Skeletal muscle tissue (tissue), 4 donors: ENCODE results near the gene GGTA1. TPM values are rescaled to one million over a fixed set of nuclear protein-coding genes. Genes with fewer than 3 reads are reported as not detected.
A peak's percentile ranks its signal among the peaks of the same experiment; 100 is the strongest.

ENCODE experiments used
- H3K27ac ChIP-seq: one replicate; pipeline ENCODE4 v1.7.0; 2013; ENCODE audit warnings: mild to moderate bottlenecking, low read depth, low read length, inconsistent platforms
- H3K27me3 ChIP-seq, 3 donors: one replicate each; pipeline ENCODE4 v1.7.0; 2013; ENCODE audit warnings: low read length in 3 of 3; ENCODE audit not compliant: control insufficient read depth in 3 of 3, insufficient read depth in 3 of 3
- H3K36me3 ChIP-seq, 3 donors: one replicate each; pipeline ENCODE4 v1.7.0; 2013; ENCODE audit warnings: low read length in 3 of 3; ENCODE audit not compliant: control insufficient read depth in 3 of 3, insufficient read depth in 3 of 3
- H3K4me1 ChIP-seq, 3 donors: one replicate each; pipeline ENCODE4 v1.7.0; 2013; ENCODE audit warnings: low read length in 3 of 3, mild to moderate bottlenecking in 3 of 3; ENCODE audit not compliant: control insufficient read depth in 3 of 3, insufficient read depth in 3 of 3
- H3K4me3 ChIP-seq, 3 donors: one replicate each; pipeline ENCODE4 v1.7.0; 2013; ENCODE audit warnings: low read length in 3 of 3
- H3K9ac ChIP-seq, 3 donors: one replicate each; pipeline ENCODE4 v1.7.0; 2013; ENCODE audit warnings: low read length in 3 of 3, mild to moderate bottlenecking in 3 of 3, moderate library complexity in 2 of 3, low read depth in 1 of 3
- H3K9me3 ChIP-seq, 3 donors: one replicate each; pipeline ENCODE4 v1.7.0; 2013; ENCODE audit warnings: low read length in 3 of 3; ENCODE audit not compliant: control insufficient read depth in 3 of 3
- total RNA-seq: library from RNA; depleted of rRNA; stranded (reverse); fragments of >200 nt; gene quantifications from one replicate; pipeline ENCODE4 v1.2.3, GENCODE V29; 2014
- donor health status: Osteomylitis.

The GGTA1 gene
- total RNA-seq, 1 donor from 2014 or later = 6.3 TPM

GRCh38 chr9:121486043-121486442 is 13.6 kb downstream of the GGTA1 start:
- H3K27ac ChIP-seq = peak overlapping the region; percentile 65
- H3K27me3 ChIP-seq = no peaks in the 10 kb centered on the region
- no peak overlapping the region for H3K9ac ChIP-seq
- no peaks in the 10 kb centered on the region for H3K36me3 ChIP-seq
- H3K4me3 ChIP-seq = no peak overlapping the region
- no peaks in the 10 kb centered on the region for H3K9me3 ChIP-seq
- peaks cover 24 to 34% (median 30%) of the 10 kb centered on the region in 3 donors for H3K4me1 ChIP-seq

- Histone ChIP-seq H3K9me3 (no peaks in the 10 kb centered on the region), H3K27ac (peak overlapping the region; percentile 65), H3K36me3 (no peaks in the 10 kb centered on the region), H3K27me3 (no peaks in the 10 kb centered on the region), H3K4me3 (no peak overlapping the region), H3K4me1 (peaks cover 24 to 34% (median 30%) of the 10 kb centered on the region in 3 donors), H3K9ac (no peak overlapping the region)
Measured at GRCh38 chr9:121485623-121486022, 14.0 kb downstream of the GGTA1 start.

- peak overlapping the region in 1 of 3 donors; percentile 41 for H3K9ac ChIP-seq
- H3K27me3 ChIP-seq = no peaks in the 10 kb centered on the region
- H3K4me1 ChIP-seq = peaks cover 27 to 34% (median 30%) of the 10 kb centered on the region in 3 donors
- no peaks in the 10 kb centered on the region for H3K36me3 ChIP-seq
- no peak overlapping the region for H3K4me3 ChIP-seq
- peak overlapping the region; percentile 65 for H3K27ac ChIP-seq
- H3K9me3 ChIP-seq = no peaks in the 10 kb centered on the region
Measured at GRCh38 chr9:121484651-121485446, 14.8 kb downstream of the GGTA1 start.

- peaks cover 39 to 41% (median 40%) of the 10 kb centered on the region in 3 donors for H3K4me1 ChIP-seq
- no peak overlapping the region for H3K9ac ChIP-seq
- H3K27me3 ChIP-seq = no peaks in the 10 kb centered on the region
- no peak overlapping the region for H3K4me3 ChIP-seq
- H3K27ac ChIP-seq = no peak overlapping the region
- no peaks in the 10 kb centered on the region for H3K36me3 ChIP-seq
- no peaks in the 10 kb centered on the region for H3K9me3 ChIP-seq
Measured at GRCh38 chr9:121483473-121484031, 16.1 kb downstream of the GGTA1 start.

- Histone ChIP-seq H3K27me3 (no peaks in the 10 kb centered on the region), H3K27ac (no peak overlapping the region), H3K36me3 (no peaks in the 10 kb centered on the region), H3K4me3 (no peak overlapping the region), H3K9ac (no peak overlapping the region), H3K4me1 (peaks cover 41 to 45% (median 43%) of the 10 kb centered on the region in 3 donors), H3K9me3 (no peaks in the 10 kb centered on the region)
Measured at GRCh38 chr9:121483049-121483448, 16.6 kb downstream of the GGTA1 start.

GRCh38 chr9:121478816-121479676 is 20.6 kb downstream of the GGTA1 start:
- Histone ChIP-seq H3K36me3 (no peaks in the 10 kb centered on the region), H3K27ac (no peak overlapping the region), H3K4me1 (peaks cover 19 to 36% (median 27%) of the 10 kb centered on the region in 3 donors), H3K27me3 (no peaks in the 10 kb centered on the region), H3K9ac (peak overlapping the region in 1 of 3 donors; percentile 4), H3K9me3 (no peaks in the 10 kb centered on the region), H3K4me3 (no peak overlapping the region)

GRCh38 chr9:121476156-121476555 is 23.5 kb downstream of the GGTA1 start:
- Histone ChIP-seq H3K9me3 (no peaks in the 10 kb centered on the region), H3K36me3 (no peaks in the 10 kb centered on the region), H3K27ac (no peak overlapping the region), H3K27me3 (peaks cover 0 to 3% (median 0%) of the 10 kb centered on the region in 3 donors), H3K9ac (no peak overlapping the region), H3K4me1 (peaks cover 7 to 27% (median 23%) of the 10 kb centered on the region in 3 donors), H3K4me3 (no peak overlapping the region)

GRCh38 chr9:121474231-121474947 is 25.3 kb downstream of the GGTA1 start:
- no peaks in the 10 kb centered on the region for H3K36me3 ChIP-seq
- no peak overlapping the region for H3K4me3 ChIP-seq
- H3K4me1 ChIP-seq = peaks cover 5 to 26% (median 16%) of the 10 kb centered on the region in 3 donors
- no peaks in the 10 kb centered on the region for H3K9me3 ChIP-seq
- peaks cover 0 to 3% (median under 1%) of the 10 kb centered on the region in 3 donors for H3K27me3 ChIP-seq
- H3K27ac ChIP-seq = no peak overlapping the region
- no peak overlapping the region for H3K9ac ChIP-seq

- no peaks in the 10 kb centered on the region for H3K9me3 ChIP-seq
- no peak overlapping the region for H3K9ac ChIP-seq
- peaks cover 0 to 3% (median 3%) of the 10 kb centered on the region in 3 donors for H3K27me3 ChIP-seq
- H3K27ac ChIP-seq = no peak overlapping the region
- no peak overlapping the region for H3K4me3 ChIP-seq
- no peaks in the 10 kb centered on the region for H3K36me3 ChIP-seq
- H3K4me1 ChIP-seq = peaks cover 0 to 14% (median 4%) of the 10 kb centered on the region in 3 donors
Measured at GRCh38 chr9:121473229-121473628, 26.4 kb downstream of the GGTA1 start.
